Measurements from ENCODE around the gene NEUROD1.

DNA sequence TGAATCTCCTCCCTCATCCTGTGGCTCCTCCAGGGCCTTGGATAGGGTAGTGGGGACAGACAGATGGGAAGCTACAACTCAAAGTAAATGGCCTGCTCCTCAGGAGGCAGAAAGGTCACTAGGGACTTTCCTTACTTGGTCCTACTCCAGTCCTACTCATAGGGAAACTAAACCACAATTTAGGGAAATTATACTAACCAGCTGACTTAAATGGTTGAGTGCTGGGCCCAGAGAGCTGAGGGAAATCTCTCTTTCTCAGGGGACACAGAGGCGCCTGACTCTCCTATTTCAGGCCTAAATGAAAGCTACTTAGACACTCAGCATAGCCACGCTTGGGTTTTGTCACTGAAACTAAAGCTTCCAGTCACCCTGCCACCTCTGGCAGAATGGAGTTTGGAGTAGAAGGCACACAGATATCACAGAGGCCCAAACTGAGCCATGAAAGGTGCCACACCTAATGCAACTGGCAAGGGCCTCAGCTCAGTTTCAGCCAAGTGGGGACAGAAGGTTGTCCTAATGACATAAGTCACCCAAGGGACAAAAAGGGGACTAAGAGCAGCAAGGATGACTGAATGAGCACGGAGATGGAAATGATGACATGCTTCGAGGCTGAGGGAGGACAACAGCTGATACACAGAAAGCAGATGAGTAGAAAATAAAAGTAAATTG, 47.5 kb downstream of the NEUROD1 start:
- TF ChIP-seq, protein P1, sequence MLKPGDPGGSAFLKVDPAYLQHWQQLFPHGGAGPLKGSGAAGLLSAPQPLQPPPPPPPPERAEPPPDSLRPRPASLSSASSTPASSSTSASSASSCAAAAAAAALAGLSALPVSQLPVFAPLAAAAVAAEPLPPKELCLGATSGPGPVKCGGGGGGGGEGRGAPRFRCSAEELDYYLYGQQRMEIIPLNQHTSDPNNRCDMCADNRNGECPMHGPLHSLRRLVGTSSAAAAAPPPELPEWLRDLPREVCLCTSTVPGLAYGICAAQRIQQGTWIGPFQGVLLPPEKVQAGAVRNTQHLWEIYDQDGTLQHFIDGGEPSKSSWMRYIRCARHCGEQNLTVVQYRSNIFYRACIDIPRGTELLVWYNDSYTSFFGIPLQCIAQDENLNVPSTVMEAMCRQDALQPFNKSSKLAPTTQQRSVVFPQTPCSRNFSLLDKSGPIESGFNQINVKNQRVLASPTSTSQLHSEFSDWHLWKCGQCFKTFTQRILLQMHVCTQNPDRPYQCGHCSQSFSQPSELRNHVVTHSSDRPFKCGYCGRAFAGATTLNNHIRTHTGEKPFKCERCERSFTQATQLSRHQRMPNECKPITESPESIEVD (tag by site-specific recombination; IDR thresholded peaks at IDR 0.05), result no peak
- TF ChIP-seq, protein P2, sequence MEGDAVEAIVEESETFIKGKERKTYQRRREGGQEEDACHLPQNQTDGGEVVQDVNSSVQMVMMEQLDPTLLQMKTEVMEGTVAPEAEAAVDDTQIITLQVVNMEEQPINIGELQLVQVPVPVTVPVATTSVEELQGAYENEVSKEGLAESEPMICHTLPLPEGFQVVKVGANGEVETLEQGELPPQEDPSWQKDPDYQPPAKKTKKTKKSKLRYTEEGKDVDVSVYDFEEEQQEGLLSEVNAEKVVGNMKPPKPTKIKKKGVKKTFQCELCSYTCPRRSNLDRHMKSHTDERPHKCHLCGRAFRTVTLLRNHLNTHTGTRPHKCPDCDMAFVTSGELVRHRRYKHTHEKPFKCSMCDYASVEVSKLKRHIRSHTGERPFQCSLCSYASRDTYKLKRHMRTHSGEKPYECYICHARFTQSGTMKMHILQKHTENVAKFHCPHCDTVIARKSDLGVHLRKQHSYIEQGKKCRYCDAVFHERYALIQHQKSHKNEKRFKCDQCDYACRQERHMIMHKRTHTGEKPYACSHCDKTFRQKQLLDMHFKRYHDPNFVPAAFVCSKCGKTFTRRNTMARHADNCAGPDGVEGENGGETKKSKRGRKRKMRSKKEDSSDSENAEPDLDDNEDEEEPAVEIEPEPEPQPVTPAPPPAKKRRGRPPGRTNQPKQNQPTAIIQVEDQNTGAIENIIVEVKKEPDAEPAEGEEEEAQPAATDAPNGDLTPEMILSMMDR (tag by site-specific recombination; IDR thresholded peaks at IDR 0.05), result no peak
- no peak for TF ChIP-seq MZF1 (tag by site-specific recombination; IDR thresholded peaks at IDR 0.05; ENCODE audit: borderline replicate concordance)
